Fibroblast of skin of scalp (primary cell): Measurements from ENCODE around the gene TPSAB1.
"Not testable (repeated sequence)": the region's sequence is repeated elsewhere in the genome, so short reads cannot be mapped to it uniquely, and the experiment has no call there.

ENCODE experiments used
- DNase-seq: peaks from one replicate; pipeline ENCODE4 v3.0.0-alpha.2; 2013

TPSAB1 gene

DNA sequence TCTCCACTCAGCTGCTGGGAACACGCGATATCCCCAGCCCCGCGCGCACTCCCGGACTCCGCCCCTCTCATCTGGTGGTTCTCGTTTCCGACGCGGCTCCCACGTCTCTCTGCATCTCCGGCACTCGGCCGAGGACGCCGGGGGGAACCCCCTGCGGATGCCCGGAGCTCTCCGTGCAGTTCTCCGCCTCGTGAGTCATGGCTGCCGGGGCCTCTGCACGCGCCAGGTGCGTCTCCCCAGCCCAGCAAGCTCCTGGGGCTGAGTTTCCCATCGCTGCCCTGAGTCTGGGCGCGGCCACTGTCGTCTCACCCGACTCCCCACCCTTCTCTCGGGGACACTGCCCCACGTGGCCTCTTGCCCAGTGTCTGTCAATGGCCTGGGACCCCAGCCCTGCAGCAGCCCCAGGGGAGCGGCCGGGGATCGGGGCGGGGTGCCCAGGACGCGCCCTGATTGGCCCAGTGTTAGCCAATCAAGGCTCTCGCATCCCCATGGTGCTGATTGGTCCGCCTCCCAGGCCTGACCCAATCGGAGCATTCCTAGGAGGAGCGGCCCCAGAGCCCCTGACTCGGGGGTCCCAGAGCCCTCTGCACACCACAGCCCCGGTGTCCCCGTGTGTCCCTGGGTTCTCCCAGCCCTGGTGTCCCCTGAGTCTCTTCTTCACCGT lies 13.3 kb downstream of the TPSAB1 start:
- not testable (repeated sequence) for DNase-seq

- not testable (repeated sequence) for DNase-seq
Measured at GRCh38 chr16:1254821-1255220, 14.3 kb downstream of the TPSAB1 start.

DNA sequence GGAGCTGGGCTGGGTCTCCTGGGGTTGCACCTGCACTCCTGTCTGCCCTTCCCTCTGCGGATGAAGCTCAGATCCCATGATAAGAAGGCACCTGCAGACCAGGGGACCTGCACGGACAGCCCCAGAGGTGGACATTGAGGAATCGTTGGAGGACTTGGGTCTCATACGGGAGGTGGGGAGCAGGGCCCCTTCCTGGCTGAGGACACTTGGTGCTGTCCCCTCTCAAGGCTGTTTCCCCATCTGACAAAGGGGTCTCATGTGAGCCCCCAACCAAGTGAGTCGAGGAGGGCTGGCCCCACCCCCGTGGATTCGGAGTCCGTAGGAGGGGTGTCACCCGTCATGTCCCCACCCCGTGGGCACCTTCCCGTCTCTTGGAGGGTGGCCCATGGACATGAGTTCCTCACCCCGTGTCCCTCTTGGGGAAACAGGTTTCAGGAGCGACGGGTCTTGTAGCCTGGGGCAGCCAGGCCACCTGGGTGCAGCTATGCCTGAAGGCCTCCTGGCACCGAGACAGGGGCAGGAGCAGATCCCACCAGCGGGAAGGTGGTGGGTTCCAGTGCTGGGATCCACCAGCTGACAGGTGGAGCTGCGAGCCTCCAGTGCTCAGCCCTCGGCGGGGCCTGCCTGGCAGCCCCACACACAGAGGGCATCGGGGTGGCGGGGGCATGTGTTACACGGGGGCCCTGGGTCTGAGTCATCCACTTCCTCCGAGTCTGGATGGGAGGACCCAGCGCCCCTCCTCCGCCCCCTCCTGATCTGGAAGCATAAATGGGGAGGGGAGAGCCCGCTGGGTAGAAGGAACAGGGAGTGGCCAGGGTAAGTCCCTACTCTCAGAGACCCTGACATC lies 15.0 kb downstream of the TPSAB1 start, which contains the start of gene TPSD1:
TSS of gene TPSD1 (plus strand) at position 794 of the 847 bp plus-strand sequence. CDS start 212 bp downstream, outside the sequence.
- DNase-seq = not testable (repeated sequence)

DNA sequence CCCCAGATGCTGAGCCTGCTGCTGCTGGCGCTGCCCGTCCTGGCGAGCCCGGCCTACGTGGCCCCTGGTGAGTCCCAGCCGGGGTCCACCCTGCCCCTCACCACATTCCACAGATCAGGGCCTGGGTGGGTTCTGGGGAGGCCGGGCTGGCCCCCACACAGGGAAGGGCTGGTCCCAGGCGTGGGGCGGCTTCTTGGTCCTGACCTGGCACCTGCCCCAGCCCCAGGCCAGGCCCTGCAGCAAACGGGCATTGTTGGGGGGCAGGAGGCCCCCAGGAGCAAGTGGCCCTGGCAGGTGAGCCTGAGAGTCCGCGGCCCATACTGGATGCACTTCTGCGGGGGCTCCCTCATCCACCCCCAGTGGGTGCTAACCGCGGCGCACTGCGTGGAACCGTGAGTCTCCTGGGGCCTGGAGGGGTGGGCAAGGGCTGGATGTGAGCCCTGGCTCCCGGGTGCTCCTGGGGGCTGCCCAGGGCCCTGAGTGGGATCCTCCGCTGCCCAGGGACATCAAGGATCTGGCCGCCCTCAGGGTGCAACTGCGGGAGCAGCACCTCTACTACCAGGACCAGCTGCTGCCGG lies 15.9 kb downstream of the TPSAB1 start:
- DNase-seq = not testable (repeated sequence)

GRCh38 chr16:1256874-1257322 lies 16.4 kb downstream of the TPSAB1 start:
- no peak for DNase-seq

GRCh38 chr16:1257561-1258224 lies 17.2 kb downstream of the TPSAB1 start:
- no peak for DNase-seq

GRCh38 chr16:1258225-1258600 lies 17.7 kb downstream of the TPSAB1 start:
- DNase-seq = no peak

DNA sequence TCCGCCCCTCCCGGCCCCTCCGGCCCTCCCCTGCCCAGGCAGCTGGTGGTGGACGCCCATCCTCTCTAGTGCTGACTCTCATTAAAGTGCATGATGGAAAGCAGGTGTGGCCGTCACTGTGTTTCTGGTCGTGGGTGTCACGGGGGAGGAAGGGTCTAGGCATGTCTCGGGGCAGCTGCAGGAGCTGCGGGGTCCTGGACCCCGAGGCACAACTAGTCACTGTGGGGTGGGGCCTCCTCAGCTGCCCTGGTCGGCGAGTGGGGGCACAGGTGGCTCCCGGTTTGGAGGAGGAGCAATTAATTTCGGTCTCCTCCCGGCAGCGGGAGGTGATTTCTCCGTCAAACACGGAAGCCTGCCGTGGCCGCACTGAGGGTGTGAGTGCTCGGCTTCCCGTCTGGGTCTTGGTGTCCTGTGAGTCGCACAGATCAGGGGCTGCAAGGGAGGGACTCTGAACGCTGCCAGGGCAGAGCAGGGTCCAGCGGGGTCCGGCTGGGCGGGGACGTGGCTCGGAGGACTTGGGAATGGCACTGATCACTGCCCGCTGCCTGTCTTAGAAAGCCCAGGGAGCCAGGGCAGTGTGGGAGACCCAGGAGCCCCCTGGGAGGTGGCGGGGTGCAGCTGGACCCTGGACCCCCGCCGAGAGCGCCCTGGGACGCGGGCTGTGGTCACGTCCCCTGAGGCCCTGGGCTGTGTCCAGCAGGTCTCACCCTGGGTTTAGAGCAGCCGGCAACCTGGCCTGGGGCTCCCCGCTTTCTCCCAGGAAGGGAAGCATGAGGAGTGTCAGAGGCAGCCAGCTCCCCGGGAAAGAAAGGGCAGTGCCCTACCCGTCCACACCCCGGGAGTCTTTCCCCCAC lies 18.6 kb downstream of the TPSAB1 start:
- DNase-seq = no peak

DNA sequence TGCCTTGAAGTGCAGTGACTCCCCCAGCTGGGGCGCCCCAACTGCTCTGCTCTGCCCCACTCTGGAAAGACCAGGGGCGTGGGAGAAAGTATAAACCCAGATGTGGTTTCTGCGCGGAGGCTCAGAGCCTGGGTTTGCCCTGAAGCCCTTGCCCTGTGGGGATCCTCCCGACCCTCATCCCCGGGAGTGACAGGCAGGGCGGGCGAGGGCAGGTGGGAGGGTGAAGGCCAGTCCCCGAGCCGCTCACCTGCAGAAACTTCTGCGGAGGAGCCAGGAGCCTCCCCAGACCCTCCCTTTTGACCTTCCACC lies 19.2 kb downstream of the TPSAB1 start:
- no peak for DNase-seq

DNA sequence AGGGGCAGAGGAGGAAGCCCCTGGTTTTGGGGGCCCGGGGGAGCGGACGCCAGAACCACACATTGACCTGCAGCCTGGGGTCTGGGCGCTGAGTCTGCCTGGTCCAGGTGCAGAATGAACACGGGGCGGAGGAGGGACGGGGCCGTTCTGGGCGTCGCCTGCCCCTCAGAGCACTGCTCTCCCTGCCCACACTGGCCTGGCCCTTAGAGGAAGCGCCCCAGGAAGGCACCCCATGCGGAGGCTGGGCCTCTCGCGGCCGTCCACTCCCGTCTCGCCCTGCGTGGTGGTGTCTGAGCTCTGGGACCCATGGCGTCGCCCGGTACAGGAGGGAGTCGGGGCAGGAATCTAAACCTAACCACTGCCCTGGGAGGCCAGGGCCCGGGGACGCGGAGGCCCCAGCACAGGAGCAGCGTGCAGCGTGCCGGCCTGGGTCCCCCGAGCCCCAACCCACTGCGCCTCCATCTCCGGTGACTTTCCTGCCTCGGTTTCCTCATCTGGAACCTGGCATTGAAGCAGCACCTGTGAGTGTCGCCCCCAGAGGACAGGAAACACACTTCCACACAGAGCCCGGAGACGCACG lies 19.7 kb downstream of the TPSAB1 start:
- no peak for DNase-seq

DNA sequence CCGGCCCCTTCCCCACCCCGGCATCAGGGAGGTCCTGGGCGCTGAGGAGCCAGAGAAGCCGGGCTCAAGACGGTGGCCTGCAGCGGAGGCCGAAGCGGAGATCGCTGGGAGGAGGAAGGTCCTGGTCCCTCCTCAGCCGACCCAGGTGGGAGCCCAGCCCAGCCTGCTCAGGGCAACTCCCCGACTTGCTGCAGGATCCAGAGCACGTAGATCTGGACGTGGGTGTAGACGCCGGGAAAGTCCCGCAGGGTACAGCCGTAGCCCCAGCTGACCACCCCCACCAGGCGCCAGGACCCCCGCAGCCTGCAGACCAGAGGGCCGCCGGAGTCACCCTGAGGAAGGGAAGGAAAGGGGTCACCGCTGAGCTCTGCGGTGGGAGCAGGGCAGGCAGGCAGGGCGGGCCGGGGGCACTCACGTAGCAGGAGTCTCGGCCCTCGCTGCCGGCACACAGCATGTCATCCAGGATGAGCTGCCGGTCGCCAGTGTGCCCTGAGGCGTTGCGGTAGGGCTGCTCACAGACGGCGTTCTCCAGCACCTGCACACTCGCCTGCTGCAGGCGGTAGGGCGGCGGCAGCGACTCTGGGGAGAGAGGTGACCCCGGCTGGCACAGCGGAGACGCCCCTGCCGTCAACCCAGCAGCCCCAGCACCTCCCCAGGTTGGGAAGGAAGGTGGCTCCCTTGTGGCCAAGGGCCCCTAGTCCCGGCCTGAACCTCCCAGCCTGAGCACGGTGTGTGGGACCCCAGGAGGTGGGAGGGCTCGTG lies 20.8 kb downstream of the TPSAB1 start:
- DNase-seq = no peak

- no peak for DNase-seq
Measured at GRCh38 chr16:1262210-1262845, 21.8 kb downstream of the TPSAB1 start.

- no peak for DNase-seq
Measured at GRCh38 chr16:1262846-1263221, 22.3 kb downstream of the TPSAB1 start.

GRCh38 chr16:1263591-1264344 lies 23.3 kb downstream of the TPSAB1 start:
- DNase-seq = no peak

GRCh38 chr16:1264345-1265089 lies 24.0 kb downstream of the TPSAB1 start:
- DNase-seq = no peak

DNA sequence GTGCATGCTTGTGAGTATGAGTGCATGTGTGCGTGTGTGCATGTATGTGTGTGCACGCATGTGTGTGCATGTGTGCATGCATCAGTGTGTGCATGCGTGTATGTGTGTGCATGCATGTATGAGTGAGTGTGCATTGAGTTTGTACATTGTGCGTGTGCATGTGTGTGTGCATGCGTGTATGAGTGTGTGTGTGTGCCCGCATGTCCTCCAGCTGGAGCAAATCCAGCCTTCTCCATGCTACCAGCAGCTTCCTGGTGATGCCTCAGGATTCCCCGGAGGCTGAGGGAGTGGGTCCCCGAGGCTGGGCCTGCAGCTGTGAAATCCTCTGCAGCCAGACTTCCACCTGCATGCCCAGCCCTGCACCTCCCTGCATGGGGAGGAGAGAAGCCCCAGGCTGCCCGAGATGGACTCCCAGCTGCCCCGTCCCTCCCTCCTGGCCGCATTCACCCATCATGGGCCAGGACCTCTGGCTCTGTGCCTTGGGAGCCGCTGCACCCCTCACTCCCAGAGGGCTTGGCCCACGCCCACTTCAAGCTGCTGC lies 24.7 kb downstream of the TPSAB1 start:
- DNase-seq = no peak

GRCh38 chr16:1265826-1266225 lies 25.3 kb downstream of the TPSAB1 start:
- DNase-seq = no peak

DNA sequence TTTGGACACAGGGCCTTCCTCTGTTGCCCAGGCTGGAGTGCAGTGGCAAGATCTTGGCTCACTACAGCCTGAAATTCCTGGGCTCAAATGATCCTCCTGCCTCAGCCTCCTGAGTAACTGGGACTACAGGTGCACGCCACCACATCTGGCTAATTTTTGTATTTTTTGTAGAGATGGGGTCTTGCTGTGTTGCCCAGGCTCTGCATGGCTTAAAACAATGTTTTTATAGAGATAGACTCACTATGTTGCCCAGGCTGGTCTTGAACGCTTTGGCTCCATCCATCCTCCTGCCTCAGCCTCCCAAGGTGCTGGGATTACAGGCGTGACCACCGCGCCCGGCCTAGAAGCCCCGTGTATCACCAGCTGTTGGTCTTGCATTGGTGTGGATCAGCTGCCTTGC lies 28.9 kb downstream of the TPSAB1 start:
- DNase-seq = not testable (repeated sequence)

DNA sequence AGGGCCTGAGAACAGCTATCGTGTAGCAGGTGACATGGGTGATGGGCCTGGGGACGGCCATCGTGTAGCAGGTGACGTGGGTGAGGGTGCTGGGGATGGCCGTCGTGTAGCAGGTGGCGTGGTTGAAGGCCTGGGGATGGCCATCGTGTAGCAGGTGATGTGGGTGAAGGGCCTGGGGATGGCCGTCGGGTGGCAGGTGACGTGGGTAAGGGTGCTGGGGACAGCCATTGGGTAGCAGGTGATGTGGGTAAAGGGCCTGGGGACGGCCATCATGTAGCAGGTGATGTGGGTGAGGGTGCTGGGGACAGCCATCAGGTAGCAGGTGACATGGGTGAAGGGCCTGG lies 30.8 kb downstream of the TPSAB1 start:
- DNase-seq = no peak
